Amniotic stem cell (primary cell): Measurements from ENCODE around the gene CEP57.
"Not testable (repeated sequence)": the region's sequence is repeated elsewhere in the genome, so short reads cannot be mapped to it uniquely, and the experiment has no call there.

Experiments used
- DNase-seq: peaks from one replicate; lab custom pipeline; 2025; lab: John Stamatoyannopoulos, UW

The CEP57 gene

DNA sequence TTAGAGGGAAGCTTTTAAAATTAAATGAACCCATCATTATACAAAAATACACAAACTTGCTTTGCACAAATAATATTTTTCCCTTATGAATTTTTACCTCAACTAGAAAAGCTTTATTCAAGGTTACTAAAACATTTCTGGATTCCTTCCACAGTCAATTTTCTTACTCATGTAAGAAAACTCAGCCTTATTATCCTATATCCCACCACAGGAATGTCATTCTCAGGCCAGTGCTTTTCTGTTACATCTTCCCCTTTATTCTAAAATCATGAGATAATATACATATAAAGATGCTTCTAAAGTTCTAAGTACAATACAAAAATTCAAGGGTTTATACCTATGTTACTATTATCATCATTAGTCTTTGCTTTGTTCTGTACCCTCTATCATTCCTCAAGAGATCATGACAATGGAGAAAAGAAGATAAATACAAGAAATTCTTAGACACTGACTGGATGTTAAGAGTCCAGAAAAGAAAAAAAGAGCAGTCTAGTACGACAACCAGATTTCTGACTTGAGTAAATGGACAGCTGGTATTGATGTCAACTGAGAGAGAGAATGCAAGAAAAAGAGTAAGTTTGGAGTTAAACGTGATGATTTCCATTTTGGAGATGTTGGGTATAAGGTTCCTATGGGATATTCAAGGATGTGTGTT, 73.3 kb downstream of the CEP57 start:
- peak; percentile 40 for DNase-seq

GRCh38 chr11:95867105-95867504, 76.8 kb downstream of the CEP57 start:
- DNase-seq = no peak

- DNase-seq = not testable (repeated sequence)
These were observed 80.6 kb downstream of the CEP57 start for GRCh38 chr11:95870877-95871276.

- peak; percentile 87 for DNase-seq
These were observed 87.0 kb downstream of the CEP57 start for GRCh38 chr11:95877291-95877690.
